H1 (cell line): ENCODE data around the gene IFNW1. TPM values are rescaled to one million over a fixed set of nuclear protein-coding genes. Genes with fewer than 3 reads are reported as not detected.
A peak's percentile ranks its signal among the peaks of the same experiment; 100 is the strongest.

ENCODE experiments used
- CTCF ChIA-PET: fragments of 300-600 bp; sonication (Branson Sonifier 250); formaldehyde crosslinking; loops from one replicate; lab custom pipeline; 2021; ENCODE audit not compliant: partially characterized antibody; lab: Charles Lee
- POLR2A ChIA-PET: fragments of 300-600 bp; sonication (Branson Sonifier 250); formaldehyde crosslinking; loops from one replicate; lab custom pipeline; 2021; ENCODE audit warnings: inconsistent platforms; ENCODE audit not compliant: partially characterized antibody; lab: Charles Lee
- DNase-seq, 2 experiments: peaks; one replicate each; pipeline versions ENCODE4 v3.0.0 to v3.0.0-alpha.2; 2010 to 2022; ENCODE audit warnings: low spot score in 2 of 2, low read depth in 1 of 2, mixed read lengths in 1 of 2
- FAIRE-seq: peaks from 2 replicates; lab custom pipeline; 2011; peaks lifted over from hg19 to GRCh38; lab: Jason Lieb, UNC
- H2AFZ ChIP-seq: 2 replicates; pipeline ENCODE4 v1.8.1; 2012; ENCODE audit warnings: low read length, inconsistent platforms
- H2AK5ac ChIP-seq: 2 replicates; pipeline ENCODE4 v1.6.1; 2013; ENCODE audit warnings: low read depth, low read length
- H2BK120ac ChIP-seq: replicated peaks from 2 replicates; pipeline ENCODE3; 2013; ENCODE audit warnings: low read depth, low read length, inconsistent platforms
- H2BK12ac ChIP-seq: 2 replicates; pipeline ENCODE4 v1.6.1; 2013; ENCODE audit warnings: low read depth, low read length
- H2BK15ac ChIP-seq: 2 replicates; pipeline ENCODE4 v1.6.1; 2013; ENCODE audit warnings: low read length
- H2BK20ac ChIP-seq: 2 replicates; pipeline ENCODE4 v1.6.1; 2013; ENCODE audit warnings: low read length
- H2BK5ac ChIP-seq: 2 replicates; pipeline ENCODE4 v1.6.1; 2013; ENCODE audit warnings: low read depth, low read length
- H3K14ac ChIP-seq: 2 replicates; pipeline ENCODE4 v1.6.1; 2013; ENCODE audit warnings: inconsistent platforms; ENCODE audit not compliant: insufficient read length
- H3K18ac ChIP-seq: 2 replicates; pipeline ENCODE4 v1.6.1; 2013; ENCODE audit warnings: low read length; ENCODE audit errors: extremely low read depth
- H3K23ac ChIP-seq: 2 replicates; pipeline ENCODE4 v1.6.1; 2013; ENCODE audit warnings: inconsistent platforms; ENCODE audit not compliant: insufficient read length
- H3K23me2 ChIP-seq: 2 replicates; pipeline ENCODE4 v1.6.1; 2013; ENCODE audit warnings: low read depth, low read length
- H3K27ac ChIP-seq: 2 replicates; pipeline ENCODE4 v1.6.1; 2011; ENCODE audit warnings: low read depth, low read length, inconsistent platforms
- H3K27me3 ChIP-seq, 4 experiments: replicated peaks in 1 of 4; 1 replicate in 1 of 4; 2 replicates in 3 of 4; pipeline versions ENCODE4 v1.6.1 to v1.8.1; 2011 to 2013; ENCODE audit warnings: low read length in 3 of 4, mild to moderate bottlenecking in 3 of 4, inconsistent platforms in 2 of 4, mixed read lengths in 2 of 4, moderate library complexity in 1 of 4; ENCODE audit not compliant: control insufficient read depth in 3 of 4, insufficient read depth in 3 of 4; ENCODE audit errors: extremely low read depth in 1 of 4
- H3K36me3 ChIP-seq, 4 experiments: 2 replicates each; pipeline versions ENCODE4 v1.6.1 to v1.8.1; 2011 to 2013; ENCODE audit warnings: mild to moderate bottlenecking in 4 of 4, low read length in 3 of 4, moderate library complexity in 2 of 4, control low read depth in 1 of 4, inconsistent platforms in 1 of 4; ENCODE audit not compliant: insufficient read depth in 4 of 4, control insufficient read depth in 2 of 4
- H3K4ac ChIP-seq: replicated peaks from 2 replicates; pipeline ENCODE3; 2013; ENCODE audit warnings: low read length, low read depth, mixed read lengths, inconsistent platforms; ENCODE audit not compliant: insufficient read length
- H3K4me1 ChIP-seq, 4 experiments: replicated peaks in 1 of 4; 1 replicate in 1 of 4; 2 replicates in 3 of 4; pipeline versions ENCODE4 v1.6.1 to v1.8.1; 2011 to 2013; ENCODE audit warnings: low read length in 3 of 4, inconsistent platforms in 2 of 4, mixed read lengths in 1 of 4; ENCODE audit not compliant: insufficient read depth in 4 of 4, control insufficient read depth in 3 of 4
- H3K4me2 ChIP-seq, 2 experiments: 2 replicates each; pipeline versions ENCODE4 v1.6.1 to v1.8.1; 2011 to 2013; ENCODE audit warnings: low read depth in 2 of 2, low read length in 2 of 2, control low read depth in 1 of 2, inconsistent platforms in 1 of 2, mild to moderate bottlenecking in 1 of 2; ENCODE audit not compliant: insufficient read depth in 1 of 2
- H3K4me3 ChIP-seq, 4 experiments: fragments of 200-600, 300-600 bp in 1 of 4; sonication (generic), shearing (Covaris generic), sonication (Bioruptor Twin) in 1 of 4; 2 replicates each; pipeline versions ENCODE4 v1.5.1 to v1.8.1; 2011 to 2016; ENCODE audit warnings: low read length in 4 of 4, low read depth in 3 of 4, control low read depth in 2 of 4, inconsistent platforms in 2 of 4, mild to moderate bottlenecking in 2 of 4, mixed read lengths in 1 of 4, moderate library complexity in 1 of 4; ENCODE audit not compliant: insufficient read depth in 2 of 4; ENCODE audit errors: extremely low read depth in 1 of 4
- H3K56ac ChIP-seq: replicated peaks from 2 replicates; pipeline ENCODE3; 2013; ENCODE audit warnings: low read depth, mild to moderate bottlenecking, mixed read lengths, low read length, inconsistent platforms; ENCODE audit not compliant: insufficient read length
- H3K79me1 ChIP-seq: 2 replicates; pipeline ENCODE4 v1.6.1; 2013; ENCODE audit warnings: low read depth, low read length, control low read depth
- H3K79me2 ChIP-seq, 2 experiments: 2 replicates each; pipeline versions ENCODE4 v1.6.1 to v1.8.1; 2012 to 2013; ENCODE audit warnings: low read length in 2 of 2, mild to moderate bottlenecking in 2 of 2, inconsistent platforms in 1 of 2; ENCODE audit not compliant: insufficient read depth in 2 of 2, control insufficient read depth in 1 of 2
- H3K9ac ChIP-seq, 4 experiments: replicated peaks in 1 of 4; 1 replicate in 1 of 4; 2 replicates in 3 of 4; pipeline versions ENCODE4 v1.6.1 to v1.8.1; 2011 to 2013; ENCODE audit warnings: low read depth in 3 of 4, low read length in 3 of 4, control low read depth in 2 of 4, mild to moderate bottlenecking in 2 of 4, moderate library complexity in 2 of 4, inconsistent platforms in 1 of 4; ENCODE audit errors: extremely low read depth in 1 of 4
- H3K9me3 ChIP-seq, 2 experiments: 2 replicates each; pipeline versions ENCODE4 v1.6.1 to v1.8.1; 2012 to 2013; ENCODE audit warnings: mild to moderate bottlenecking in 2 of 2, moderate library complexity in 2 of 2, control low read depth in 1 of 2, inconsistent platforms in 1 of 2, low read depth in 1 of 2, low read length in 1 of 2, mixed read lengths in 1 of 2; ENCODE audit not compliant: insufficient read depth in 2 of 2
- H4K20me1 ChIP-seq, 2 experiments: replicated peaks in 1 of 2; 2 replicates each; pipeline versions ENCODE3 to v1.8.1; 2011 to 2013; ENCODE audit warnings: inconsistent platforms in 2 of 2, low read length in 2 of 2, mild to moderate bottlenecking in 1 of 2; ENCODE audit not compliant: insufficient read depth in 2 of 2, control insufficient read depth in 1 of 2
- H4K5ac ChIP-seq: 2 replicates; pipeline ENCODE4 v1.6.1; 2013; ENCODE audit warnings: low read length, low read depth, mixed read lengths, inconsistent platforms; ENCODE audit not compliant: insufficient read length
- H4K8ac ChIP-seq: 2 replicates; pipeline ENCODE4 v1.8.0; 2013; ENCODE audit warnings: mild to moderate bottlenecking, moderate library complexity, low read length, inconsistent platforms; ENCODE audit not compliant: insufficient read depth; ENCODE audit errors: extremely low read depth
- H4K91ac ChIP-seq: replicated peaks from 2 replicates; pipeline ENCODE3; 2013; ENCODE audit warnings: low read length, mixed read lengths, inconsistent platforms; ENCODE audit not compliant: insufficient read length
- CBX5 ChIP-seq: fragments of 300-800, 300-1000 bp; sonication (generic); IDR thresholded peaks from 2 replicates; pipeline ENCODE4 v1.7.1; 2016; ENCODE audit warnings: antibody characterized with exemption, low read length, low read depth
- CHD2 ChIP-seq: IDR thresholded peaks from 2 replicates; pipeline ENCODE4 v1.6.1; 2012; ENCODE audit warnings: low read length, improper control_type of control experiment
- JUND ChIP-seq: IDR thresholded peaks from 2 replicates; pipeline ENCODE4 v1.6.1; 2011; ENCODE audit warnings: mild to moderate bottlenecking, improper control_type of control experiment, low read length
- KDM1A ChIP-seq: fragments of 200-600, 300-600 bp; sonication (generic); IDR thresholded peaks from 2 replicates; pipeline ENCODE4 v1.7.1; 2016; ENCODE audit warnings: mild to moderate bottlenecking, low read length, borderline replicate concordance
- NRF1 ChIP-seq: IDR thresholded peaks from 2 replicates; pipeline ENCODE4 v1.6.1; 2011; ENCODE audit warnings: mild to moderate bottlenecking, low read depth, low read length, improper control_type of control experiment
- RNF2 ChIP-seq: fragments of 200-900, 300-1000 bp; sonication (generic); IDR thresholded peaks from 2 replicates; pipeline ENCODE4 v1.7.1; 2016; ENCODE audit warnings: borderline replicate concordance, low read depth, mild to moderate bottlenecking, antibody characterized with exemption, low read length; ENCODE audit not compliant: poor library complexity, severe bottlenecking; ENCODE audit errors: missing control alignments
- TCF12 ChIP-seq: IDR thresholded peaks from 2 replicates; pipeline ENCODE4 v1.6.1; 2011; ENCODE audit warnings: low read depth, mild to moderate bottlenecking, low read length
- WGBS, 2 experiments: shearing (Covaris generic) in 1 of 2; methylation state at CpG; one replicate each; pipeline versions ENCODE4 v1.1.6 to v1.1.7; 2013 to 2015; ENCODE audit warnings: low lambda C conversion rate in 2 of 2, mixed read lengths in 2 of 2, inconsistent platforms in 1 of 2, low coverage in 1 of 2, missing lambda C conversion rate in 1 of 2; ENCODE audit not compliant: insufficient replicate concordance in 2 of 2, insufficient coverage in 1 of 2, insufficient read length in 1 of 2; ENCODE audit errors: extremely low coverage in 1 of 2, missing lambda C conversion rate in 1 of 2; 5-methylcytosine and 5-hydroxymethylcytosine counted together
- polyA plus RNA-seq, 7 experiments: library from polyadenylated mRNA; depleted of rRNA in 3 of 7; stranded (reverse) in 5 of 7; unstranded in 2 of 7; fragments of >200 nt in 5 of 7; fragments of 200-250 nt in 2 of 7; gene quantifications; 1 replicate in 5 of 7; 2 replicates in 1 of 7; 4 replicates in 1 of 7; pipeline versions ENCODE4 v1.2.1 to v1.2.3, GENCODE V29; 2011 to 2013; ENCODE audit warnings: missing spikeins in 2 of 7, mixed read lengths in 2 of 7
- total RNA-seq: library from RNA; stranded (reverse); fragmentation: NEBNext Ultra II Directional; extraction: Animal tissue kit (Norgen Biotek cat#: 25700); gene quantifications from 2 replicates; pipeline ENCODE4 v1.2.1, GENCODE V29; 2021
- TF ChIP-seq, protein P1 (sequence below): IDR thresholded peaks from 2 replicates; pipeline ENCODE4 v1.6.1; 2012; ENCODE audit warnings: inconsistent platforms
- TF ChIP-seq, protein P2 (sequence below), 3 experiments: IDR thresholded peaks; 1 replicate in 2 of 3; 2 replicates in 1 of 3; pipeline versions ENCODE4 v1.5.1 to v1.6.1; 2011; ENCODE audit warnings: low read length in 3 of 3, mild to moderate bottlenecking in 3 of 3, inconsistent platforms in 2 of 3, low read depth in 1 of 3, moderate library complexity in 1 of 3; ENCODE audit not compliant: insufficient read depth in 1 of 3; ENCODE audit errors: control extremely low read depth in 1 of 3

The IFNW1 gene
- total and polyA plus RNA-seq, 2 of the 8 experiments (the other 6 are each of a cell fraction or from before 2014, with no cell fraction given): not detected

DNA sequence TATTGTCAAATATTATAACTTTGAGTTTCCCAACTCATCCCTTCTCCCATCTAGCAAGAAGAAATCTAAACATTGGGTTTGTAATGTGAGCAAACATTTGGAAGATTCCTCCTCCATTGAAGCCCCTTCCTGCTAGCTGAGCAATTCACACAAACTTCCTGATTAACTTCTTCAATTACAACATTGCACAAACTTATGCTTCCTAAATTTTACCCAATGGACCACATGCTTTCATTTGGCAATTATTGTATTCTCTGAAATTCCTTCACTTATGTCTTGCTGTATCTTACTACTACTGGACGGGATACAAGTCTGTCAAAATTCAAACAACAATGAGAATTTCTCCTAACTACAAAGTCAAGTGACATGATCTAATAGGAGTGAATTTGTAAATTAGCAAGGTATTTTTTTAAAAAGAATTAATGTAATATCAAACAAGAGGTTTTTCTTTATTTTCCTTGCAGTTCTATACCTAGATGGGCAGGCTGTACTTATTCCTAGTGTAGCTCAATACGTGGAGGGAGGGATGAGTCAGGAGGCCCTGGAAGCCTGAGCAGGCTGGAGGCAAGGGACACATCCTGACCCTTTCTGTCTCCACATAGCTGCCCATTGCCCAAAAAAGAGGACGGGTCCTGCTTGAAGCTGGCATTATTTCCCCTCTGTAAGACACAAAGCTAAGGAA lies 11.8 kb upstream of the IFNW1 start:
- no peak for TF ChIP-seq KDM1A
- no peak for TF ChIP-seq CBX5
- TF ChIP-seq RNF2: no peak
- no peak for TF ChIP-seq CHD2
- TF ChIP-seq JUND: no peak
- TF ChIP-seq, protein P1, sequence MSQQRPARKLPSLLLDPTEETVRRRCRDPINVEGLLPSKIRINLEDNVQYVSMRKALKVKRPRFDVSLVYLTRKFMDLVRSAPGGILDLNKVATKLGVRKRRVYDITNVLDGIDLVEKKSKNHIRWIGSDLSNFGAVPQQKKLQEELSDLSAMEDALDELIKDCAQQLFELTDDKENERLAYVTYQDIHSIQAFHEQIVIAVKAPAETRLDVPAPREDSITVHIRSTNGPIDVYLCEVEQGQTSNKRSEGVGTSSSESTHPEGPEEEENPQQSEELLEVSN: no peak
- TF ChIP-seq TCF12: no peak
- TF ChIP-seq NRF1: no peak
- TF ChIP-seq, protein P2, sequence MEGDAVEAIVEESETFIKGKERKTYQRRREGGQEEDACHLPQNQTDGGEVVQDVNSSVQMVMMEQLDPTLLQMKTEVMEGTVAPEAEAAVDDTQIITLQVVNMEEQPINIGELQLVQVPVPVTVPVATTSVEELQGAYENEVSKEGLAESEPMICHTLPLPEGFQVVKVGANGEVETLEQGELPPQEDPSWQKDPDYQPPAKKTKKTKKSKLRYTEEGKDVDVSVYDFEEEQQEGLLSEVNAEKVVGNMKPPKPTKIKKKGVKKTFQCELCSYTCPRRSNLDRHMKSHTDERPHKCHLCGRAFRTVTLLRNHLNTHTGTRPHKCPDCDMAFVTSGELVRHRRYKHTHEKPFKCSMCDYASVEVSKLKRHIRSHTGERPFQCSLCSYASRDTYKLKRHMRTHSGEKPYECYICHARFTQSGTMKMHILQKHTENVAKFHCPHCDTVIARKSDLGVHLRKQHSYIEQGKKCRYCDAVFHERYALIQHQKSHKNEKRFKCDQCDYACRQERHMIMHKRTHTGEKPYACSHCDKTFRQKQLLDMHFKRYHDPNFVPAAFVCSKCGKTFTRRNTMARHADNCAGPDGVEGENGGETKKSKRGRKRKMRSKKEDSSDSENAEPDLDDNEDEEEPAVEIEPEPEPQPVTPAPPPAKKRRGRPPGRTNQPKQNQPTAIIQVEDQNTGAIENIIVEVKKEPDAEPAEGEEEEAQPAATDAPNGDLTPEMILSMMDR (IDR thresholded peaks at IDR 0.05; ENCODE audit: control extremely low read depth in 1 of 3, insufficient read depth in 1 of 3, low read depth in 1 of 3, low read length in 3 of 3): no peak
- TF ChIP-seq, all 59 proteins: peak for 0
- Histone ChIP-seq H3K79me1 (no peaks in the 10 kb centered on the region), H3K36me3 (no peaks in the 10 kb centered on the region), H3K14ac (no peak overlapping the region), H4K20me1 (no peaks in the 10 kb centered on the region), H3K27me3 (no peaks in the 10 kb centered on the region; a peak in 1 of 7 replicates), H2BK120ac (no peak overlapping the region), H3K18ac (no peak overlapping the region; the same call in 1 of the 2 replicates), H4K8ac (no peak overlapping the region), H3K23me2 (no peaks in the 10 kb centered on the region), H2AK5ac (no peak overlapping the region), H2BK20ac (no peak overlapping the region), H3K4ac (no peak overlapping the region), H4K5ac (no peak overlapping the region), H3K56ac (no peak overlapping the region), H3K4me1 (no peaks in the 10 kb centered on the region), H3K4me2 (peak overlapping the region in 1 of 2 experiments; percentile 37; a peak in 2 of 4 replicates), H3K9me3 (no peaks in the 10 kb centered on the region), H2BK5ac (no peak overlapping the region), H3K9ac (no peak overlapping the region), H4K91ac (no peak overlapping the region), H2AFZ (peak overlapping the region; percentile 99), H2BK15ac (no peak overlapping the region), H2BK12ac (no peak overlapping the region), H3K23ac (no peak overlapping the region), H3K27ac (no peak overlapping the region), H3K4me3 (no peak overlapping the region), H3K79me2 (no peaks in the 10 kb centered on the region)
- DNase-seq (no peak), FAIRE-seq (no peak)
- ChIA-PET CTCF (interaction anchor here (0.6 to 1.9 kb wide), 10 partner anchors 10 to 690 kb away, joined by 3 to 10 read pairs (median 6); partner anchors contain the start of gene IFNW1), POLR2A (no interaction called here)
- 37% methylated on average over 3 of the region's 3 CpGs; no CpG with 5 or more reads in 1 of the 2 experiments for WGBS, 2 experiments
